H9 (cell line): ENCODE results near the gene SDC3. TPM values are rescaled to one million over a fixed set of nuclear protein-coding genes. Genes with fewer than 3 reads are reported as not detected.

Experiments
- DNase-seq: peaks from one replicate; pipeline ENCODE4 v3.0.0-alpha.2; 2017
- H2AFZ ChIP-seq: one replicate; pipeline ENCODE4 v1.6.1; 2013; ENCODE audit warnings: mild to moderate bottlenecking, low read length, control low read depth, moderate library complexity
- H2AK5ac ChIP-seq: 2 replicates; pipeline ENCODE4 v1.6.1; 2013; ENCODE audit warnings: low read length, control low read depth, mixed read lengths; ENCODE audit not compliant: insufficient read length
- H2BK120ac ChIP-seq: one replicate; pipeline ENCODE4 v1.6.1; 2013; ENCODE audit warnings: low read depth, mild to moderate bottlenecking, low read length, control low read depth, inconsistent platforms; ENCODE audit not compliant: poor library complexity, severe bottlenecking
- H2BK12ac ChIP-seq: 2 replicates; pipeline ENCODE4 v1.6.1; 2013; ENCODE audit warnings: low read length, control low read depth, mixed read lengths, low read depth; ENCODE audit not compliant: insufficient read length
- H2BK15ac ChIP-seq: 2 replicates; pipeline ENCODE4 v1.6.1; 2013; ENCODE audit warnings: low read depth, low read length, control low read depth
- H2BK20ac ChIP-seq: one replicate; pipeline ENCODE4 v1.6.1; 2013; ENCODE audit warnings: low read depth, mild to moderate bottlenecking, low read length, control low read depth, inconsistent platforms; ENCODE audit not compliant: poor library complexity, severe bottlenecking
- H2BK5ac ChIP-seq: 2 replicates; pipeline ENCODE4 v1.6.1; 2013; ENCODE audit warnings: low read length, control low read depth, mixed read lengths; ENCODE audit not compliant: insufficient read length
- H3K14ac ChIP-seq: 2 replicates; pipeline ENCODE4 v1.6.1; 2013; ENCODE audit warnings: low read length, control low read depth; ENCODE audit not compliant: insufficient read depth
- H3K18ac ChIP-seq: 2 replicates; pipeline ENCODE4 v1.6.1; 2013; ENCODE audit warnings: low read depth, mild to moderate bottlenecking, mixed read lengths, low read length, control low read depth; ENCODE audit not compliant: insufficient read length
- H3K23ac ChIP-seq: 2 replicates; pipeline ENCODE4 v1.6.1; 2013; ENCODE audit warnings: low read length, control low read depth, mixed read lengths, low read depth; ENCODE audit not compliant: insufficient read length
- H3K23me2 ChIP-seq: 2 replicates; pipeline ENCODE4 v1.6.1; 2013; ENCODE audit warnings: low read depth, mild to moderate bottlenecking, mixed read lengths, low read length, control low read depth; ENCODE audit not compliant: insufficient read length, poor library complexity, severe bottlenecking
- H3K27ac ChIP-seq: 2 replicates; pipeline ENCODE4 v1.5.1; 2013; ENCODE audit warnings: low read length, control low read depth, mixed read lengths, low read depth; ENCODE audit not compliant: insufficient read length
- H3K27me3 ChIP-seq: 2 replicates; pipeline ENCODE4 v1.6.1; 2013; ENCODE audit warnings: low read length, control low read depth, inconsistent platforms; ENCODE audit not compliant: insufficient read depth
- H3K4ac ChIP-seq: 2 replicates; pipeline ENCODE4 v1.6.1; 2013; ENCODE audit warnings: low read depth, mild to moderate bottlenecking, control low read depth, inconsistent platforms, low read length, moderate library complexity
- H3K4me1 ChIP-seq: 2 replicates; pipeline ENCODE4 v1.6.1; 2013; ENCODE audit warnings: low read length, control low read depth, inconsistent platforms; ENCODE audit not compliant: insufficient read depth
- H3K4me2 ChIP-seq: 2 replicates; pipeline ENCODE4 v1.6.1; 2013; ENCODE audit warnings: low read length, control low read depth, mixed read lengths; ENCODE audit not compliant: insufficient read length, insufficient read depth
- H3K56ac ChIP-seq: 2 replicates; pipeline ENCODE4 v1.6.1; 2013; ENCODE audit warnings: low read depth, mild to moderate bottlenecking, mixed read lengths, low read length, control low read depth; ENCODE audit not compliant: insufficient read length
- H3K79me1 ChIP-seq: 2 replicates; pipeline ENCODE4 v1.6.1; 2013; ENCODE audit warnings: low read depth, mild to moderate bottlenecking, moderate library complexity, low read length, control low read depth, inconsistent platforms; ENCODE audit not compliant: insufficient read depth, poor library complexity, severe bottlenecking
- H3K79me2 ChIP-seq: 2 replicates; pipeline ENCODE4 v1.6.1; 2013; ENCODE audit warnings: low read length, control low read depth, inconsistent platforms; ENCODE audit not compliant: insufficient read depth
- H3K9ac ChIP-seq: 2 replicates; pipeline ENCODE4 v1.6.1; 2013; ENCODE audit warnings: low read length, control low read depth, mixed read lengths; ENCODE audit not compliant: insufficient read length; ENCODE audit errors: extremely low read depth
- H3K9me3 ChIP-seq: one replicate; pipeline ENCODE4 v1.6.1; 2013; ENCODE audit warnings: low read depth, low read length, inconsistent platforms; ENCODE audit not compliant: control insufficient read depth
- H3T11ph ChIP-seq: one replicate; pipeline ENCODE4 v1.6.1; 2013; ENCODE audit warnings: mild to moderate bottlenecking, low read length, control low read depth, inconsistent platforms
- H4K20me1 ChIP-seq: one replicate; pipeline ENCODE4 v1.6.1; 2013; ENCODE audit not compliant: control insufficient read depth, insufficient read length, insufficient read depth
- H4K5ac ChIP-seq: 2 replicates; pipeline ENCODE4 v1.6.1; 2013; ENCODE audit warnings: low read depth, mild to moderate bottlenecking, mixed read lengths, low read length, control low read depth; ENCODE audit not compliant: insufficient read length
- H4K8ac ChIP-seq: replicated peaks from 2 replicates; pipeline ENCODE4 v1.6.1; 2013; ENCODE audit warnings: low read length, control low read depth, mixed read lengths, low read depth; ENCODE audit not compliant: insufficient read length
- H4K91ac ChIP-seq: 2 replicates; pipeline ENCODE4 v1.6.1; 2013; ENCODE audit warnings: low read depth, mild to moderate bottlenecking, moderate library complexity, mixed read lengths, low read length, control low read depth; ENCODE audit not compliant: insufficient read length
- H3K27ac Mint-ChIP-seq, 3 experiments: 2 replicates in 2 of 3; 3 replicates in 1 of 3; pipeline ENCODE4 v1.8.0; 2020 to 2021; ENCODE audit warnings: mixed read lengths in 3 of 3, mild to moderate bottlenecking in 1 of 3, moderate library complexity in 1 of 3
- H3K27me3 Mint-ChIP-seq: 2 replicates; pipeline ENCODE4 v1.8.0; 2021; ENCODE audit warnings: low read depth, mild to moderate bottlenecking, moderate library complexity, mixed read lengths
- H3K36me3 Mint-ChIP-seq, 3 experiments: 2 replicates in 2 of 3; 3 replicates in 1 of 3; pipeline ENCODE4 v1.8.0; 2020 to 2021; ENCODE audit warnings: low read depth in 3 of 3, mixed read lengths in 3 of 3; ENCODE audit not compliant: insufficient read depth in 1 of 3
- H3K4me1 Mint-ChIP-seq, 2 experiments: 2 replicates each; pipeline ENCODE4 v1.8.0; 2020; ENCODE audit warnings: mixed read lengths in 2 of 2
- H3K4me3 Mint-ChIP-seq, 2 experiments: 2 replicates in 1 of 2; 3 replicates in 1 of 2; pipeline ENCODE4 v1.8.0; 2020 to 2021; ENCODE audit warnings: mild to moderate bottlenecking in 2 of 2, mixed read lengths in 2 of 2, moderate library complexity in 1 of 2
- H3K9me3 Mint-ChIP-seq, 2 experiments: 2 replicates in 1 of 2; 3 replicates in 1 of 2; pipeline ENCODE4 v1.8.0; 2020; ENCODE audit warnings: mild to moderate bottlenecking in 2 of 2, mixed read lengths in 2 of 2, moderate library complexity in 1 of 2
- CTCF ChIP-seq: fragments of 200-600 bp; sonication (generic); conservative IDR thresholded peaks from 3 replicates; pipeline ENCODE4 v1.8.0; 2021; ENCODE audit warnings: antibody characterized with exemption, mild to moderate bottlenecking
- WGBS: extraction: QIAGEN DNeasy Blood & Tissue Kit; methylation state at CpG from one replicate; pipeline ENCODE4 v1.1.7; 2013; ENCODE audit warnings: missing lambda C conversion rate, low lambda C conversion rate, mixed read lengths; ENCODE audit not compliant: insufficient read length; ENCODE audit errors: extremely low coverage; 5-methylcytosine and 5-hydroxymethylcytosine counted together
- total RNA-seq: library from RNA; stranded (reverse); gene quantifications from 2 replicates; pipeline ENCODE4 v1.2.1, GENCODE V29; 2021

Gene SDC3
- total RNA-seq, 1 experiment from 2014 or later = 25.9 TPM

GRCh38 chr1:30887485-30888315, 20.9 kb downstream of the SDC3 start:
- no peak overlapping the region for H2BK15ac ChIP-seq
- no peak overlapping the region for H3K27ac ChIP-seq
- no peak overlapping the region for H2BK5ac ChIP-seq
- no peak overlapping the region for H2AK5ac ChIP-seq
- no peaks in the 10 kb centered on the region for H3K9me3 ChIP-seq
- H2BK20ac ChIP-seq = no peak overlapping the region
- TF ChIP-seq CTCF = no peak
- no peaks in the 10 kb centered on the region for H3K79me1 ChIP-seq
- H4K5ac ChIP-seq = no peak overlapping the region
- H2BK120ac ChIP-seq = no peak overlapping the region
- peak overlapping the region; percentile 93 to 94 (median 93) for H3K27ac Mint-ChIP-seq
- no peaks in the 10 kb centered on the region for H3K36me3 Mint-ChIP-seq
- H3K23me2 ChIP-seq = no peaks in the 10 kb centered on the region
- no peak overlapping the region for H3K23ac ChIP-seq
- H3T11ph ChIP-seq = no peak overlapping the region
- peak overlapping the region in 1 of 2 experiments; percentile 31; a peak in 2 of 5 replicates for H3K4me3 Mint-ChIP-seq
- no peak overlapping the region for H4K8ac ChIP-seq
- H3K56ac ChIP-seq = no peak overlapping the region
- H3K14ac ChIP-seq = peak overlapping the region; percentile 9; the same call in 1 of the 2 replicates
- peaks cover 32 to 35% of the 10 kb centered on the region in 2 experiments for H3K4me1 Mint-ChIP-seq
- H4K20me1 ChIP-seq = no peaks in the 10 kb centered on the region
- no peaks in the 10 kb centered on the region for H3K27me3 ChIP-seq
- peaks cover 5% of the 10 kb centered on the region; the same call in 1 of the 2 replicates for H3K4me1 ChIP-seq
- no peak overlapping the region for H3K4me2 ChIP-seq
- no peak overlapping the region for H2AFZ ChIP-seq
- WGBS = no CpG with 5 or more reads among the region's 10 CpGs
- H3K27me3 Mint-ChIP-seq = no peaks in the 10 kb centered on the region
- H2BK12ac ChIP-seq = no peak overlapping the region
- H3K9me3 Mint-ChIP-seq = no peaks in the 10 kb centered on the region
- no peaks in the 10 kb centered on the region for H3K79me2 ChIP-seq
- DNase-seq = no peak
- H3K4ac ChIP-seq = no peak overlapping the region
- H3K9ac ChIP-seq = no peak overlapping the region
- no peak overlapping the region for H4K91ac ChIP-seq
- H3K18ac ChIP-seq = no peak overlapping the region
